Colonic mucosa (tissue), 4 donors: ENCODE results near the gene CD79A. TPM values are rescaled to one million over a fixed set of nuclear protein-coding genes. Genes with fewer than 3 reads are reported as not detected.

Experiments
- DNase-seq: peaks from one replicate; pipeline ENCODE4 v3.0.0-alpha.2; 2020
- H3K27ac ChIP-seq: fragments of 200-600 bp; one replicate; pipeline ENCODE4 v1.8.0; 2021
- H3K27me3 ChIP-seq: fragments of 200-600 bp; one replicate; pipeline ENCODE4 v1.8.0; 2021
- H3K36me3 ChIP-seq: fragments of 200-600 bp; one replicate; pipeline ENCODE4 v1.8.0; 2021
- H3K4me1 ChIP-seq: fragments of 200-600 bp; one replicate; pipeline ENCODE4 v1.8.0; 2021; ENCODE audit warnings: mild to moderate bottlenecking
- H3K4me3 ChIP-seq: fragments of 200-600 bp; one replicate; pipeline ENCODE4 v1.8.0; 2021
- H3K9ac ChIP-seq, 2 donors: one replicate each; pipeline ENCODE4 v1.7.0; 2013; ENCODE audit warnings: control low read depth in 2 of 2, low read depth in 2 of 2, low read length in 2 of 2
- H3K9me3 ChIP-seq: fragments of 200-600 bp; one replicate; pipeline ENCODE4 v1.8.0; 2021
- CTCF ChIP-seq: fragments of 200-600 bp; IDR thresholded peaks from one replicate; pipeline ENCODE4 v1.8.0; 2022; ENCODE audit warnings: antibody characterized with exemption, mild to moderate bottlenecking
- intact Hi-C: fragments of 100-400 bp; cut with DNase I; formaldehyde crosslinking; loops from one replicate; pipeline ENCODE4 v1.14.1; 2022
- total RNA-seq, 2 donors: library from RNA; stranded (reverse); fragmentation: NEBNext Ultra II Directional in 1 of 2; extraction: Animal tissue kit (Norgen Biotek cat#: 25700) in 1 of 2; gene quantifications; one replicate each; pipeline ENCODE4 v1.2.1, GENCODE V29; 2021
- donor health status: healthy.
- donor health status: DM: no; HTN: no; CAD: no.
- donor health status: DM: no; HTN: no; CAD: no.

The CD79A gene
- total RNA-seq, 2 donors from 2014 or later, result 3.5 to 3.8 TPM

DNA sequence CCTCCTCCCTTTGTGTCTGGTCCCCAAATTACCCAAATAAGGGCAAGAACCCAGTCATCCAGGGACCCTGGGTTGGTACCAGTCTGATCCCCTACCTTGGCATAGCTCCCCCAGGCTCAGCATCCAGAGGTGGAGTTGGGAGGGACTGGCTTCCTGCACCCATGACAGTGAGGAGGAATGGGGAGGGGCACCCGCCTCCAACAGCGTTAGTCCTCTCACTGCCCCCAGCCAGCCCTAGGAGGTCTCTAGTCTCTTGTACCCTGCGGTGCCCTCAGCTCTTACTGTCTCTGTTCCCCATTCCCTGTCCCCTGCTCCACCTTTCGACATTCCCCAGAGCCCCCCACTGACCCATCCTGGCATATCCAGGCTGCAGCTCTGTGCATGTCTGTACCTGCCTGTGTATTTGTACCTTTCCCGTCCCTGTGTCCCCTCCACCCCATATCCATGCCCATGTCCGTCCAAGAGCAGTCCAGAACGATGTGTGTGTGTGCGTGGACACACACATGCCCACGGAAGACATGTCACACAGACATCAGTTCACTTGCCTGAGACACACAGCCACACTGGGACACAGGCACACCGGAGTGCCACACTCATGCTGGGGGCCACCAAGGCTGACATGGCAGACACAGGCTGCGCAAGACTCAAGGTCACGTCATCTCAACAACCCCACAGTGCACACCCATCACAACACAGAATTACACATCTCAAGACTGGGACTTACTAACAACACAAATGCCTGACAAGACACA lies 33.3 kb downstream of the CD79A start:
- Histone ChIP-seq H3K27ac (no peak overlapping the region), H3K27me3 (peaks cover 29% of the 10 kb centered on the region), H3K9ac (no peak overlapping the region), H3K36me3 (no peaks in the 10 kb centered on the region), H3K9me3 (no peaks in the 10 kb centered on the region), H3K4me3 (no peak overlapping the region), H3K4me1 (no peaks in the 10 kb centered on the region)
- TF ChIP-seq CTCF, result no peak
- intact Hi-C loops, result no loop called here
- DNase-seq, result no peak

- Histone ChIP-seq H3K27ac (no peak overlapping the region), H3K27me3 (peaks cover 36% of the 10 kb centered on the region), H3K4me1 (no peaks in the 10 kb centered on the region), H3K4me3 (no peak overlapping the region), H3K9ac (no peak overlapping the region), H3K9me3 (no peaks in the 10 kb centered on the region), H3K36me3 (no peaks in the 10 kb centered on the region)
- intact Hi-C loops, result no loop called here
- TF ChIP-seq CTCF, result no peak
- no peak for DNase-seq
These were observed 34.2 kb downstream of the CD79A start for GRCh38 chr19:41910992-41911888.

GRCh38 chr19:41911889-41912731 lies 35.0 kb downstream of the CD79A start:
- Histone ChIP-seq H3K9me3 (no peaks in the 10 kb centered on the region), H3K4me1 (no peaks in the 10 kb centered on the region), H3K9ac (no peak overlapping the region), H3K36me3 (no peaks in the 10 kb centered on the region), H3K4me3 (no peak overlapping the region), H3K27ac (no peak overlapping the region), H3K27me3 (peaks cover 36% of the 10 kb centered on the region)
- TF ChIP-seq CTCF, result no peak
- intact Hi-C loops, result no loop called here
- DNase-seq, result no peak

DNA sequence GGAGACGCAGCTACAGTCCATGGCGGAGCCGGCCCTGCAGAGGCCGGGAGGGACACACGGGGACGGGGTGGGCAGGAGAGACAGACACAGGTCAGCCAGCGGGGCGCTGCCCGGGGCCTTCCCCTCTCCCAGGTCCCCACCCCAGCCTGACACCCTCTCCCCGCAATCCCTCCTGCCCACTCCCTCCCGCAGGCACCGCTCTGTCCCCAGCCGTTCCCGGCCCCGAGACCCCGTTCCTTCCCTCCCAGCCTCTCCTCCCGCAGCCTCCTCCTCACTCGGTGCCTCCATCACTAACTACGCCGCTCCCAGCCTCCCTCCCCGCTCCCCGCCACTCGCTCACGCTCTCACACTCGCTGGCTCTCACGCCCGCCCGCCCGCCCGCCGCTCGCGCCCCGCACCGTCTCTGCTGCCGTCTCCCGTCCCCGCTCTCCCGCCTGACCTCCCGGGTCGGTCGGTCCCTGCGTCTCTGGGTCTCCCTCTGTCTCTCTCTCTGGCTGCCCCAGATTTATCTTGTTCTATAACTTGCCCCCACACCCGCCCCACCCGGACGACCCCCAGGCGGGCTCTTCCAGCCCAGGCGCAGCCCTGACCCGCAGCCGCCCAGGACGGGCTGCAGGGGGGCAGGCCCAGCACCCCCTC lies 35.9 kb downstream of the CD79A start:
- TF ChIP-seq CTCF, result no peak
- H3K9me3 ChIP-seq, result no peaks in the 10 kb centered on the region
- no peak overlapping the region for H3K9ac ChIP-seq
- no peak overlapping the region for H3K4me3 ChIP-seq
- no peak overlapping the region for H3K27ac ChIP-seq
- DNase-seq, result no peak
- intact Hi-C loops, result no loop called here
- no peaks in the 10 kb centered on the region for H3K4me1 ChIP-seq
- peaks cover 36% of the 10 kb centered on the region for H3K27me3 ChIP-seq
- no peaks in the 10 kb centered on the region for H3K36me3 ChIP-seq
